LoVo (cell line): ENCODE results near the gene LILRB1.
"Not testable (repeated sequence)": the region's sequence is repeated elsewhere in the genome, so short reads cannot be mapped to it uniquely, and the experiment has no call there.

Experiments used
- DNase-seq: peaks from one replicate; pipeline ENCODE4 v3.0.0-alpha.2; 2016; ENCODE audit warnings: low spot score

LILRB1 gene

DNA sequence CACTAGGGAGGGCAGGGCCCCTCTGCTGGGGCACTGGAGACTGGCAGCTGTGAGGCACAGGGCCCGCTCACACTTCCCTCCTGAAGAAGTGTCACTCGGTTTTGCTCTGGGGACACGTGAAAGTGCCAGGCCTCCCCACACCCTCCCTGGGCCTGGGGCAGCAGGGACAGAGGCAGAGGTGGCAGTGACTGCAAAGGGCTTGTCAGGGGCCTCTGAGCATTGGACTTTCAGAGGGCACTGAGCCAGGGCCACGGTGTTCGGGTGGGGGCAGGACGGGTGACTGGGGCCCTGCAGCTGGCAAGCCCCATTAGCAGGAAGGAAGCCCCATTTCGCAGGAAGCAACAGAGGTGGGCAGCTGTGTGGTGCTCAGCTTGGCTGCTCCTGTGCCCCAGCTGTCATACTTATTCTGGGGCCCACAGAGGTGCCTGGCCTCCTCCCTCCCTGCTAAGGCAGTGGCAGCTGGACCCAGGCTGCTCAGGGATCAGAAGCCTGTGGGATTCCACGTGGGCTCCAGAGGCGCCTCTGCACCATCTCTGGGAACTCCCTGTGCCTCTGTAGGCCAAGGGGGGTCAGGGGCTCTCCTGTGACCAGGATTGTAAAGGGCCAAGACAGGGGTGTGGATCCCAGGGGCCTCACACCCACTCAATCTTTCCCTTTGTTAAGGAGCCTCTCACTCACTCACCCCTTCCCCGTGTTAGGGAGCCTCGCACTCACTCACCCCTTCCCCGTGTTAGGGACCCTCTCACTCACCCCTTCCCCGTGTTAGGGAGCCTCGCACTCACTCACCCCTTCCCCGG lies 5.2 kb upstream of the LILRB1 start:
- DNase-seq, result not testable (repeated sequence)

DNA sequence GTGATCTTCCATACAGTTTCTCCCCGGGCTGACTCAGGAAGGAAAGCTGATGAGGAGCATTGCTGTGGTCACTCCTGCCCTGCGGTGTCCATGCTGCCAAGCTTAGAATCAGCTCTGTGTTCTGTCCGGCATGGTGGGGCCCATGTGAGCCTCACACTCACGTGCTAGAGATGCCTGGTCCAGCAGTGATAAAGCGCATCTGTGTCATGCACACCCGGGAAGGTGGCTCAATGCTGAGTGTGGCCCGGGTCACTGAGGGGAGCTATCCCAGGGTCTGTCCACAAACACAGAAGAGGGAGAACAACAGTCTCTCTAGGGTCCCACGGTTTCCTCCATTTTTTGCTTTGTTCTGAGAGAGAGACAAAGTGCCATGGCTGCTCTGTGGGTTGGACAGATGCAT lies 3.5 kb upstream of the LILRB1 start:
- no peak for DNase-seq

DNA sequence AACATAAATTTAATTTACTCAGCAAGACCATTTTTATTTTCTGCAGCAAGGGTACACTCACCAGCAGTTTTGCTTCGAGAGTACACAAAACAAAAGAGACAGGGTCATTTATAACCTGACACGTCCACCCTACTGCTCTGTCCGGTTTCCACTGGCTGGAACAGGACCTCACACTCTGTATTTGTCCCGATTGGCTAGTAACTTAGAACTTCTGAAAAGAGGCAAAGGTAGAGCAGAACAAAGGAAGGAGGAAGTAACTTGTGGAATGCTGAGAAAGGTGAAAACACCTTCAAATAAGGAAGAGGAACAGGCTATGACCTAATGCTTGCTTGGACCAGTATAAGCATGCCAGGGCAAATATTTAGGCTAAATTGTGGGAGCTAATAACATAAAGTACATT lies 2.4 kb upstream of the LILRB1 start:
- DNase-seq, result not testable (repeated sequence)

DNA sequence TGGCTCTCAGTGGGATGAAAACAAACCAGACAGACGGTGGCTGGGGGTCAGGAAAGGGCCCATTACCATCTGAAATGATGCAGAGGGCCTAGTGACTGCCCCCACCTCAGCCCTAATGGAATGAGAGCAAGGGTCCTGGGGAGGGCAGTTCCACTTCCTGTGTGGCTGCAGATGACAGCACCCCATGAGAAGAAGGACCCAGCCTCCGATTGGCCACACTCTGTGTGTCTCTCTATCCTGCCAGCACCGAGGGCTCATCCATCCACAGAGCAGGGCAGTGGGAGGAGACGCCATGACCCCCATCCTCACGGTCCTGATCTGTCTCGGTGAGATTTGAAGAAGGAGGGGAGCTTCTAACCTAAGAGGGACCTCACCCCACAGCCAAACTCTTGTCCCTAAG lies 498 bp downstream of the LILRB1 start:
- DNase-seq, result no peak

DNA sequence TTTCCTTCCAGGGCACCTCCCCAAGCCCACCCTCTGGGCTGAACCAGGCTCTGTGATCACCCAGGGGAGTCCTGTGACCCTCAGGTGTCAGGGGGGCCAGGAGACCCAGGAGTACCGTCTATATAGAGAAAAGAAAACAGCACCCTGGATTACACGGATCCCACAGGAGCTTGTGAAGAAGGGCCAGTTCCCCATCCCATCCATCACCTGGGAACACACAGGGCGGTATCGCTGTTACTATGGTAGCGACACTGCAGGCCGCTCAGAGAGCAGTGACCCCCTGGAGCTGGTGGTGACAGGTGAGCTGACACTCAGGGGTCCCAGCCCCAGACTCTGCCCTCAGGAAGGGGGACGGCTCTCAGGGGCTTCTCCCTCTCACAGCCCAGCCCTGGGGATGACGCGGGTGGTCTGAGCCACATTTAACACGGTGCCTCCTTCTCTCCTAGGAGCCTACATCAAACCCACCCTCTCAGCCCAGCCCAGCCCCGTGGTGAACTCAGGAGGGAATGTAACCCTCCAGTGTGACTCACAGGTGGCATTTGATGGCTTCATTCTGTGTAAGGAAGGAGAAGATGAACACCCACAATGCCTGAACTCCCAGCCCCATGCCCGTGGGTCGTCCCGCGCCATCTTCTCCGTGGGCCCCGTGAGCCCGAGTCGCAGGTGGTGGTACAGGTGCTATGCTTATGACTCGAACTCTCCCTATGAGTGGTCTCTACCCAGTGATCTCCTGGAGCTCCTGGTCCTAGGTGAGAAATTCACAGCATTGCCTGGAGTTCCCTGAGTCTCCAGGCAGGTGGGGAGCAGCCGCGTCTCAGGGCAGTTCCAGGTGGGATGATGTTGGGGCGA lies 1.4 kb downstream of the LILRB1 start:
- DNase-seq, result not testable (repeated sequence)

DNA sequence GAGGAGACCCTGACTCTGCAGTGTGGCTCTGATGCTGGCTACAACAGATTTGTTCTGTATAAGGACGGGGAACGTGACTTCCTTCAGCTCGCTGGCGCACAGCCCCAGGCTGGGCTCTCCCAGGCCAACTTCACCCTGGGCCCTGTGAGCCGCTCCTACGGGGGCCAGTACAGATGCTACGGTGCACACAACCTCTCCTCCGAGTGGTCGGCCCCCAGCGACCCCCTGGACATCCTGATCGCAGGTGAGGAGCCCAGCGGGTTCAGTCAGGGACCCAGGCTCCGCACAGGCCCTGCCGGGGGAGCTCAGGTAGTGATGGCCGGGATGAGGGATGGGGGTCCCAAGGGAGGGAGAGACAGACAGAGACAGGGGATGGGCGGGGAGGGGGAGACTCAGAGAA lies 2.2 kb downstream of the LILRB1 start:
- not testable (repeated sequence) for DNase-seq

DNA sequence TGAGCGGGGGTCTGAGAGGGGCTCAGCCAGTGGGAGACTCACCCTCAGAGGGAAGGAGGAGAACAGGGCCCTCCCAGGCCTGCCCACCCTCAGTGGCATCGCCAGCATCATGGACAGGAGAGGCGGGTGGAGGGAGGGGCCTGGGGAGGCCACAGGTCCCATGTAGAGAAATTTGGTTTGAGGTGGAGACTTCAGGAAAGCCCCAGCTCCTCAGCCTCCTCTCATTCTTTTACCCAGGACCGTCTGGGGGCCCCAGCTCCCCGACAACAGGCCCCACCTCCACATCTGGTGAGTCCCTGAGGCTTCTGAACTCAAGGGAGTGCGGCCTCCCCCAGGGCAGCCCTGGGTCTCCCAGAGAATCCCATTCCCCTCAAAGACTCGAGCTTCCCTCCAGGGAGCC lies 3.1 kb downstream of the LILRB1 start:
- DNase-seq, result no peak

DNA sequence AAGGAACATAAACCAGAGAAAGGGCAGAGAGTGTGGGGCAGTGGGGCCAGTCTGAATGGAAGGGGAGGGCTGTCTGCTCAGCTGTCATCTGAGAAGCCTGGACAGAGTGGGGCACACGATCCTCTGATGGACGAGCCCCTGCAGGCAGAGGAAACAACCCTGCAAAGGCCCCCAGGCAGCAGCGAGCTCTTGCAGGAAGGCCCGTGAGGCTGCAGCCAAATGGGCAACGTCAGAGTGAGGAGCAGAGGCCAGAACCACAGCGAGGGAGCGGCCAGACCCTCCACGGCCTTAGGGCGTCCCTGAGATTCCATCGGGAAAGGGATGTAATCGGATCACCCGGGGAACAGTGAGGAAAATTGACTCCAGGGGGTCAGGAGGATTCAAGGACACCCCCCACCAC lies 5.8 kb downstream of the LILRB1 start:
- not testable (repeated sequence) for DNase-seq

DNA sequence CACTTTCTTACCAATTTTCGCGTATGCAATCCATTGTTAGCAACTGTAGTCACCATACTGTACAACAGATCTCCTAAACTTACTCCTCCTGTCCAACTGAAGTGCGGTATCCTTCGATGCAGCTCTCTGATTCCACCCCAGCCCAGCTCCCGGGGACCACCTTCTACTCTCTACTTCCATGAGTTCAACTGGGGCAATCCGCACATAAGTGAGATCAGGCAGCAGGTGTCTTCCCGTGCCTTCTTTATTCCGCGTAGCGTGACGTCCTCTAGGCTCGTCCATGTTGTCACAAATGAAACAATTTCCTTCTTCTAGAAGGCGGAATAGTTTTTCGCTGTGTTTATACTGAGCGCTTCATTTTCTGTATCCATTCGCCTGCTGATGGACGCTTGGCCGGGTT lies 8.4 kb downstream of the LILRB1 start:
- no peak for DNase-seq

DNA sequence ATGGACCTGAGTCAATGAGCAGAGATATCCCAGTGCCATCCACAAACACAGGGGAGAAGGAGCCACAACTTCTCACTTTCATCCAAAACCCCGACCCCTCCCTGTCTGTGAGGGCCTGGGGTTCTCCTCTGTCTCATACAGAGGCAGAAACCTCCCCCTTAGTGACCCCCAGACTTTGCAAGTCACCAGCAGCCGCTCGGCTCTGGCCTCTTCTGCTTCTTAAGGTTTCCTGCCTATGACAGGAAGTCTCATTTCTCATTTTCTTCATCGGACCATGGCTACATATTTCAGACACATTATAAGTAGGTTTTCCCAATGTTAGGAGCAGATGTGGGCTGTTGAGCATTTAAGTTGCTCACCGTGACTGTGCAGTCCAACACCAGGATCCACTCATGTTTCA lies 12.7 kb downstream of the LILRB1 start:
- DNase-seq, result not testable (repeated sequence)

DNA sequence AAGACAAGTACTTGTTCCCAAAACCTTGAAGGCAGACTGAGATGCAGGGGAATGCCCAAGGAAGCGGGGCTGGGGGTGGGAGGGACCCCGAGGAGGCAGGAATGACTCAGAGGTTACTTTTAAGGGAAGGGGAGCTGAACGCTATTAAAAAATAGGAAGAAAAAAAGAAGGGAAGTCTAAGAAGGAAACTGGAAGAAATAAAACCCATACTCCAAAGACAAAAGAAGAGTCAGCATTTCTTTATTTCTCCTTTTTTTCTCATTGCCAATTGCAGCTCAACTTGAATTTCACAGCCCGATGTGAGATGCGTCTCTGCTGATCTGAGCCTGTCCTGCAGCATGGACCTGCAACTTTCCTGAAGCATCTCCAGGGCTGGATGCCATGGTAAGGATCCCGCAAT lies 13.3 kb downstream of the LILRB1 start:
- not testable (repeated sequence) for DNase-seq

DNA sequence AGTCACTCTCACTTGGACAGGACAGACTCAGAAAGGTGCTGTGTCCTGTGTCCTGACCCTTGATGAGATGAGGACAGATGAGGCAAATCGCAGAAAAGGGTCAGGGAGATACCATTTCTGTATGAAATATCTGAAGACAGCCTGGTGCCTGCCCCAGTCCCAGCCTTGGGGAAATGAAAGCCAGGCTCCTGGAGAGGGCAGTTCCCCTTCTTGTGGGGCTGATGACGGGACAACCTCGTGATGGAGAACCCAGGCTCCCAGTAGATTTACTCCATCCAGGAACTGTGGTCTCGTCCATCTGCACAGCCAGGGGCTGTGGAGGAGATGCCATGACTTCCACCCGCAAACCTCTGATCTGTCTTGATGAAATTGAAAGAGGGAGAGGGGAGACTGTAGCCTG lies 13.8 kb downstream of the LILRB1 start:
- no peak for DNase-seq

DNA sequence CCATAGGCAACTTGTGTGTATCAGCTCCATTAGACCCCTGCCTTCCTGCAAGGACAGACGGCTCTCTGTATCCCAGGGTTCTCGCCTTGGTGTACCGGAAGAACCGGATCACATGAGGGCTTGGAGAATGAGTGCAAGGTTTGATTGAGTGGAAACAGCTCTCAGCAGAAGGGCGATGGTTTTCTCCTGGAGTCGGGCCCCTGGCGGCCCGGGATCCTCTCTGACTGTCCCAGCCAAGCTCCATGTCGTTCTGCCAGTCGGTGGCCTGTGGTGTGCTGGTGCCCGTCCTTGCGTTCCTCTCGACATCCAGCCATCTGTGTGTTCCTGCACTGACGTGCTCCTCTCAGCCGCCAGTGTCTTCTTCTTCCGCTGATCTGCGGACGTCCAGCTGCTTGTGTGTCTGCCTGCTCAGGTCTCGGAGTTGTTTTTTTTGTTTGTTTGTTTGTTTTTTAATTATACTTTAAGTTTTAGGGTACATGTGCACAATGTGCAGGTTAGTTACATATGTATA lies 16.1 kb downstream of the LILRB1 start:
- no peak for DNase-seq

DNA sequence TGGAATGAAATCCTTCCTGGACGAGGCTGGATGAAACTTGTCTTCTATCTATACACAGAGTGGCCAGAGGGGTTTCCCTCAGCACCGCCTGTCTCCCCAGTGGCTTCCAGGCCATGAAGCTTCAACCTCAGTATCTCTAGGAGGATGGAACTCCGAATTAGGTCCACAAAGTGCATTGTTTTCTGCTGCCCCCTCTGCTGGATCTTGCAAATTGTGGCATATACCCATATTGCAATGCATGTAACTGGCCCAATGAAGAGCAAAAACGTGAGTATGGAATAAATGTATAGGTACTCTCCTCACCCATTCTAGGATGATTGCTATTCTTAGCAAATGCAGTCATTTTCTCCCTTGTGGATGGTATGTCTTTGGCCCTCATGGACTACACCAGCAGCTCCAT lies 17.8 kb downstream of the LILRB1 start:
- no peak for DNase-seq

DNA sequence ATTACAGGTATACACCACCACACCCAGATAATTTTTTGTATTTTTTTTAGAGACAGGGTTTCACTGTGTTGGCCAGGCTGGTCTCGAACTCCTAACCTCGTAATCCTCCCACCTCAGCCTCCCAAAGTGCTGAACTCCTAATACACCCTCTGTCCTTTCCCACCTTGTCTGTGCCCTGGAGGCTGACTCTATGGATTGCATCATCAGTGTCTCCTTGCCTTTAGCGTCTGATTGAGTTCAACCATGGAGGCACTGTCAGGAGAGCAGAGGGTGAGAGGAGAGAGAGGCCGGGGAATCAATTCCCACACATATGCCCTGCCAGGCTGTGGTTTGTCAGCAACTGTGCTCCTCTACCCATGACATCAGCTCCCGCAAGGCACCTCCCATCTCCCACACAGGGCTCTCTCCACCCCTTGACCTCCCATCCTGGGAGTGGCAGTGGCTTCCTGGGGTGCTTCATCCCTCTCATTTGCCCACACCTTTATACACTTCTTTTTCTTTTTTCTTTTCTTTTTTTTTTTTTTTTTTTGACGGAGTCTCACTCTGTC lies 19.9 kb downstream of the LILRB1 start:
- no peak for DNase-seq

DNA sequence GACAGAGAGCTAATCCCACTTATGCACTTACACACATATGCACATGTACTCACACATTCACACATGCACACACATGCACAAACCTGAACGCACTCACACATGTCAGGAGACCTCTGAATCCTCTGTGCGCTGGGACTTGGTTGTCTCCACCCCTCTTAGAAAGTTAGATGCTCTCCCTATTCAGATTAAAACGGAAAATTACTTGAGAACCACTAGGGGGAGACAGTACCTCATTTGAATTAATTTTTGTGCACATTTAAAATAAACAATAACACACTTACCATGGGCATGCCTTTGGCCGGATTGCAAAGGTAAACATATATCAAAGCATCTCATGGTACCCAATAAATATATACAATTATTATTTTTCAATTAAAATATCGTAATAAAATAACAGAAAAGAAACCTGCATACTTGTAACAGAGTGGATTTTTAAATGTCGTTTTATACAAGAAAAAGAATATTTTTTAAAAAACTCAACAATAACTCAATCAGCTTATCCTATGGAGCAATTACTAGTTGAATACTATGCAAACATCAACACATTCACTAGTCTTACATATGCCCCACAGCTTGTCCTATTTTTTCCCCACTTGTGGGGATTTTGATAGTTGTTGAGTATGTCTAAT lies 23.0 kb downstream of the LILRB1 start:
- peak; percentile 26 for DNase-seq

DNA sequence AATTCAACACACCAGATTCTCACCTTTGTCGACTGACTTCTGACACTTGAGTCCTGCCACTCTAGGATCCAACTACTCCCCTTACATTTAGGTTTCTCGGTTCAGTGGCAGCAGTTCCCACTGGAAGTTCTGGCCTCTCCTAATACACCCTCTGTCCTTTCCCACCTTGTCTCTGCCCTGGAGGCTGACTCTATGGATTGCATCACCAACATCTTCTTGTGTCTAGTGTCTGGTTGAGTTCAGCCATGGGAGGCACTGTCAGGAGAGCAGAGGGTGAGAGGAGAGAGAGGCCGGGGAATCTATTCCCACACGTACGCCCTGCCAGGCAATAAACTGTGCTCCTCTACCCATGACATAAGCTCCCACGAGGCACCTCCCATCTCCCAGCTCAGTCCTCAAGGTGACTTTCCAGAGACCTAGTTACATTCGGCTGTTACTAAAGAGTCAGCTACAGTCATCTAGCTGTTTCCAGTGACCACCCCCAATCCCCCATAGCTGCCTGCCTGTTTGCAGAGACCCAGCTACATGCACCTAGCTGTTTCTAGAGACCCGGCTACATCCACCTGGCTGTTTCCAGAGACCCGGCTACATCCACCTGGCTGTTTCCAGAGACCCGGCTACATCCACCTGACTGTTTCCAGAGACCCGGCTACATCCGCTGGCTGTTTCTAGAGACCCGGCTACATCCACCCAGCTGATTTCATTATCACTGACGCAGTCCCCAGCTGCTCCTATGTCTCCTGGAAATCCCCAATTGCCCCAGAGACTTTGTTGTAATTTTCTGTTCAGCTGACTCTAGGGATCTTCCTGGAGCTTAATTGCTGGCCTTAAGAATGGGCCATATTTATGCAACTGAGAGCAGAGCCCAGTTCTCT lies 24.4 kb downstream of the LILRB1 start:
- DNase-seq, result no peak

DNA sequence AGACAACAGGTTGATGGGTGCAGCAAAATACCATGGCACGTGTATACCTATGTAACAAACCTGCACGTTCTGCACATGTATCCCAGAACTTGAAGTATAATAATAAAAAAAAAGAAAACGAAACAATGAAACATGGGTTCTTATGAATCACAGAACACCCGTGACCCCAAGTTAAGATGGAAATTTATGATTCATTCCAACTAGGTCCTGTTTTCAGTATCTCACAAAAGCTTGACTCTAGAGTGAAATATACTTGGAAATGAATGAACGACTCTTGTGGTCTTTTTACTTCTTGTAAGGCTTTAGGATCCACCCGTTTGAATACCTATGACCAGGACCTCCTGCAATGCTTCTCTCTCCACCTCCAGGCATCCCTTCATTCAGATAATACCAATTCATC lies 29.0 kb downstream of the LILRB1 start:
- DNase-seq, result no peak

DNA sequence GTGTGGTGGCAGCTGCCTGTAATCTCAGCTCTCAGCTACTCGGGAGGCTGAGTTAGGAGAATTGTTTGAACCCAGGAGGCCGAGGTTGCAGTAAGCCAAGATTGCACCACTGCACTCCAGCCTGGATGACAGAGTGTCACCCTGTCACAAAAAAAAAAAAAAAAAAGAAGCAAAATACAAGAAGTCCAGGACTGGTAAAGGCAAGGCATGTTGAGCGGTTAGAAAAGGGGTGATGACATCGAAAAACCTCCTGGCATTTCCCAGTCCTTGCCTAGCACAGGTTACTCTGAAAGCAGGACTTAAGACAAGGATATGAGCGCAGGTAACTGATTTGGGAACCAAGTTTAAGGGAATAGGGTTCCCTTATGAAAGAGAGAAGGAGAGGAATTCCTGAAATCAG lies 30.0 kb downstream of the LILRB1 start:
- DNase-seq, result no peak

DNA sequence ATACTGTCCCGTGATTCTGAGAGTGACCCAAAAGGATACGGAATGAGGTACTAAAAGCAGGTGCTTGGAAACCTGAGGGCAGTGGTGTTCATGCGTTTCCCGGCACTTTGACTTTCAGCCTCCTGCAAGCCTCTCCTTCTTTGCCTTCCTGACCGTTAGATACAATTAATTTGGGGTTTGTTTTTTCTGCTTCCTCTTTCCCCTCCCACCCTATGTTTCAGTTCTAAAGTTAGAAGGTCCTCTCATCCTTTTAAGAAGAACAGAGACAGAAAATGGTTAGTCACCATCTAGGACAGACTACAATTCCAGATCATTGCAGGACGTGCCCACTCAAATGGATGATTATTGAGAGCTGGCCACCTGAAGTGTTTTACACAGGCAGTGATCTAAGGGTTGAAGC lies 30.7 kb downstream of the LILRB1 start:
- DNase-seq, result no peak

DNA sequence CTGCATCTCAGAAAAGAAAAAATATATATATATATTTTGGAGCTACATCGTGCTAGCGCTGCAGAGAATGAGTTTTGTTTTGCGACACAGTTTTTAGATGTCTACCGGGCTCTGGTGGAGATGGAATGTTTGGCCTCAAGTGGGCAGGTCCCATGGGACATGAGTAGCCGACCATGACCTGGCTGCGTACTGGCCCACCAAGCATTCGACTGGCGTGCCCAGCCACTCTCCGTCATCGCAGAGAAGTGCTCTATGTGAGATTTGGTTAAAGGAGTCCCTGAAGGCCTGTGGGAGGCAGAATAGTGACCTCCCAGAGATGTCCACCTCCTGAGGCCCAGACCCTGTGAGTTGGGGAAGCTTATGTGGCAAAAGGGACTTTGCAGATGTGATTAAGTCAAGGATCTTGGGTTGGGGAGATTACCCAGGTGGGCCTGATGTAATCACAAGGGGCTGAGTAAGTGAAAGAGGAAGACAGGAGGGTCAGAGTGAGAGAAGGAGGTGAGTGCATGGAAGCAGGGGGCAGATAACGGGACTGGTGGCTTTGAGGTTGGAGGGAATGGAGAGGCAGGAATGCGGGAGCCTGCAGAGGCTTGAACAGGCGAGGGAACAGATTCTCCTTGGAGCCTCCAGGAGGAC lies 31.7 kb downstream of the LILRB1 start:
- no peak for DNase-seq
